H1 (cell line): ENCODE measurements around the gene HPS6. TPM values are rescaled to one million over a fixed set of nuclear protein-coding genes. Genes with fewer than 3 reads are reported as not detected.

Experiments
- CTCF ChIA-PET: fragments of 300-600 bp; sonication (Branson Sonifier 250); formaldehyde crosslinking; loops from one replicate; lab custom pipeline; 2021; ENCODE audit not compliant: partially characterized antibody; lab: Charles Lee
- POLR2A ChIA-PET: fragments of 300-600 bp; sonication (Branson Sonifier 250); formaldehyde crosslinking; loops from one replicate; lab custom pipeline; 2021; ENCODE audit warnings: inconsistent platforms; ENCODE audit not compliant: partially characterized antibody; lab: Charles Lee
- DNase-seq, 2 experiments: peaks; one replicate each; pipeline versions ENCODE4 v3.0.0 to v3.0.0-alpha.2; 2010 to 2022; ENCODE audit warnings: low spot score in 2 of 2, low read depth in 1 of 2, mixed read lengths in 1 of 2
- FAIRE-seq: peaks from 2 replicates; lab custom pipeline; 2011; peaks lifted over from hg19 to GRCh38; lab: Jason Lieb, UNC
- H2AFZ ChIP-seq: 2 replicates; pipeline ENCODE4 v1.8.1; 2012; ENCODE audit warnings: low read length, inconsistent platforms
- H2AK5ac ChIP-seq: 2 replicates; pipeline ENCODE4 v1.6.1; 2013; ENCODE audit warnings: low read depth, low read length
- H2BK120ac ChIP-seq: replicated peaks from 2 replicates; pipeline ENCODE3; 2013; ENCODE audit warnings: low read depth, low read length, inconsistent platforms
- H2BK12ac ChIP-seq: 2 replicates; pipeline ENCODE4 v1.6.1; 2013; ENCODE audit warnings: low read depth, low read length
- H2BK15ac ChIP-seq: 2 replicates; pipeline ENCODE4 v1.6.1; 2013; ENCODE audit warnings: low read length
- H2BK20ac ChIP-seq: 2 replicates; pipeline ENCODE4 v1.6.1; 2013; ENCODE audit warnings: low read length
- H2BK5ac ChIP-seq: 2 replicates; pipeline ENCODE4 v1.6.1; 2013; ENCODE audit warnings: low read depth, low read length
- H3K14ac ChIP-seq: 2 replicates; pipeline ENCODE4 v1.6.1; 2013; ENCODE audit warnings: inconsistent platforms; ENCODE audit not compliant: insufficient read length
- H3K18ac ChIP-seq: 2 replicates; pipeline ENCODE4 v1.6.1; 2013; ENCODE audit warnings: low read length; ENCODE audit errors: extremely low read depth
- H3K23ac ChIP-seq: 2 replicates; pipeline ENCODE4 v1.6.1; 2013; ENCODE audit warnings: inconsistent platforms; ENCODE audit not compliant: insufficient read length
- H3K23me2 ChIP-seq: 2 replicates; pipeline ENCODE4 v1.6.1; 2013; ENCODE audit warnings: low read depth, low read length
- H3K27ac ChIP-seq: 2 replicates; pipeline ENCODE4 v1.6.1; 2011; ENCODE audit warnings: low read depth, low read length, inconsistent platforms
- H3K27me3 ChIP-seq, 4 experiments: replicated peaks in 1 of 4; 1 replicate in 1 of 4; 2 replicates in 3 of 4; pipeline versions ENCODE4 v1.6.1 to v1.8.1; 2011 to 2013; ENCODE audit warnings: low read length in 3 of 4, mild to moderate bottlenecking in 3 of 4, inconsistent platforms in 2 of 4, mixed read lengths in 2 of 4, moderate library complexity in 1 of 4; ENCODE audit not compliant: control insufficient read depth in 3 of 4, insufficient read depth in 3 of 4; ENCODE audit errors: extremely low read depth in 1 of 4
- H3K36me3 ChIP-seq, 4 experiments: 2 replicates each; pipeline versions ENCODE4 v1.6.1 to v1.8.1; 2011 to 2013; ENCODE audit warnings: mild to moderate bottlenecking in 4 of 4, low read length in 3 of 4, moderate library complexity in 2 of 4, control low read depth in 1 of 4, inconsistent platforms in 1 of 4; ENCODE audit not compliant: insufficient read depth in 4 of 4, control insufficient read depth in 2 of 4
- H3K4ac ChIP-seq: replicated peaks from 2 replicates; pipeline ENCODE3; 2013; ENCODE audit warnings: low read length, low read depth, mixed read lengths, inconsistent platforms; ENCODE audit not compliant: insufficient read length
- H3K4me1 ChIP-seq, 4 experiments: replicated peaks in 1 of 4; 1 replicate in 1 of 4; 2 replicates in 3 of 4; pipeline versions ENCODE4 v1.6.1 to v1.8.1; 2011 to 2013; ENCODE audit warnings: low read length in 3 of 4, inconsistent platforms in 2 of 4, mixed read lengths in 1 of 4; ENCODE audit not compliant: insufficient read depth in 4 of 4, control insufficient read depth in 3 of 4
- H3K4me2 ChIP-seq, 2 experiments: 2 replicates each; pipeline versions ENCODE4 v1.6.1 to v1.8.1; 2011 to 2013; ENCODE audit warnings: low read depth in 2 of 2, low read length in 2 of 2, control low read depth in 1 of 2, inconsistent platforms in 1 of 2, mild to moderate bottlenecking in 1 of 2; ENCODE audit not compliant: insufficient read depth in 1 of 2
- H3K4me3 ChIP-seq, 4 experiments: fragments of 200-600, 300-600 bp in 1 of 4; sonication (generic), shearing (Covaris generic), sonication (Bioruptor Twin) in 1 of 4; 2 replicates each; pipeline versions ENCODE4 v1.5.1 to v1.8.1; 2011 to 2016; ENCODE audit warnings: low read length in 4 of 4, low read depth in 3 of 4, control low read depth in 2 of 4, inconsistent platforms in 2 of 4, mild to moderate bottlenecking in 2 of 4, mixed read lengths in 1 of 4, moderate library complexity in 1 of 4; ENCODE audit not compliant: insufficient read depth in 2 of 4; ENCODE audit errors: extremely low read depth in 1 of 4
- H3K56ac ChIP-seq: replicated peaks from 2 replicates; pipeline ENCODE3; 2013; ENCODE audit warnings: low read depth, mild to moderate bottlenecking, mixed read lengths, low read length, inconsistent platforms; ENCODE audit not compliant: insufficient read length
- H3K79me1 ChIP-seq: 2 replicates; pipeline ENCODE4 v1.6.1; 2013; ENCODE audit warnings: low read depth, low read length, control low read depth
- H3K79me2 ChIP-seq, 2 experiments: 2 replicates each; pipeline versions ENCODE4 v1.6.1 to v1.8.1; 2012 to 2013; ENCODE audit warnings: low read length in 2 of 2, mild to moderate bottlenecking in 2 of 2, inconsistent platforms in 1 of 2; ENCODE audit not compliant: insufficient read depth in 2 of 2, control insufficient read depth in 1 of 2
- H3K9ac ChIP-seq, 4 experiments: replicated peaks in 1 of 4; 1 replicate in 1 of 4; 2 replicates in 3 of 4; pipeline versions ENCODE4 v1.6.1 to v1.8.1; 2011 to 2013; ENCODE audit warnings: low read depth in 3 of 4, low read length in 3 of 4, control low read depth in 2 of 4, mild to moderate bottlenecking in 2 of 4, moderate library complexity in 2 of 4, inconsistent platforms in 1 of 4; ENCODE audit errors: extremely low read depth in 1 of 4
- H3K9me3 ChIP-seq, 2 experiments: 2 replicates each; pipeline versions ENCODE4 v1.6.1 to v1.8.1; 2012 to 2013; ENCODE audit warnings: mild to moderate bottlenecking in 2 of 2, moderate library complexity in 2 of 2, control low read depth in 1 of 2, inconsistent platforms in 1 of 2, low read depth in 1 of 2, low read length in 1 of 2, mixed read lengths in 1 of 2; ENCODE audit not compliant: insufficient read depth in 2 of 2
- H4K20me1 ChIP-seq, 2 experiments: replicated peaks in 1 of 2; 2 replicates each; pipeline versions ENCODE3 to v1.8.1; 2011 to 2013; ENCODE audit warnings: inconsistent platforms in 2 of 2, low read length in 2 of 2, mild to moderate bottlenecking in 1 of 2; ENCODE audit not compliant: insufficient read depth in 2 of 2, control insufficient read depth in 1 of 2
- H4K5ac ChIP-seq: 2 replicates; pipeline ENCODE4 v1.6.1; 2013; ENCODE audit warnings: low read length, low read depth, mixed read lengths, inconsistent platforms; ENCODE audit not compliant: insufficient read length
- H4K8ac ChIP-seq: 2 replicates; pipeline ENCODE4 v1.8.0; 2013; ENCODE audit warnings: mild to moderate bottlenecking, moderate library complexity, low read length, inconsistent platforms; ENCODE audit not compliant: insufficient read depth; ENCODE audit errors: extremely low read depth
- H4K91ac ChIP-seq: replicated peaks from 2 replicates; pipeline ENCODE3; 2013; ENCODE audit warnings: low read length, mixed read lengths, inconsistent platforms; ENCODE audit not compliant: insufficient read length
- BACH1 ChIP-seq: IDR thresholded peaks from 2 replicates; pipeline ENCODE4 v1.6.1; 2012; ENCODE audit warnings: low read length, improper control_type of control experiment
- CREB1 ChIP-seq: IDR thresholded peaks from 2 replicates; pipeline ENCODE4 v1.6.1; 2012; ENCODE audit warnings: inconsistent platforms
- CTCF ChIP-seq, 3 experiments: IDR thresholded peaks; 1 replicate in 2 of 3; 2 replicates in 1 of 3; pipeline versions ENCODE4 v1.5.1 to v1.6.1; 2011; ENCODE audit warnings: low read length in 3 of 3, mild to moderate bottlenecking in 3 of 3, inconsistent platforms in 2 of 3, low read depth in 1 of 3, moderate library complexity in 1 of 3; ENCODE audit not compliant: insufficient read depth in 1 of 3; ENCODE audit errors: control extremely low read depth in 1 of 3
- GABPA ChIP-seq: IDR thresholded peaks from 2 replicates; pipeline ENCODE4 v1.6.1; 2011; ENCODE audit warnings: mild to moderate bottlenecking, low read length, moderate library complexity, borderline replicate concordance; ENCODE audit not compliant: insufficient read depth
- HDAC2 ChIP-seq, 2 experiments: fragments of 300-600 bp in 1 of 2; sonication (generic) in 1 of 2; IDR thresholded peaks; 2 replicates each; pipeline ENCODE4 v1.6.1; 2011 to 2012; ENCODE audit warnings: low read depth in 2 of 2, low read length in 2 of 2, mild to moderate bottlenecking in 2 of 2, moderate library complexity in 2 of 2, borderline replicate concordance in 1 of 2, inconsistent platforms in 1 of 2
- RAD21 ChIP-seq, 2 experiments: IDR thresholded peaks in 1 of 2; conservative IDR thresholded peaks in 1 of 2; 2 replicates each; pipeline ENCODE4 v1.6.1; 2011; ENCODE audit warnings: low read depth in 2 of 2, low read length in 2 of 2, improper control_type of control experiment in 1 of 2, inconsistent platforms in 1 of 2, mild to moderate bottlenecking in 1 of 2, moderate library complexity in 1 of 2
- SP2 ChIP-seq: IDR thresholded peaks from 2 replicates; pipeline ENCODE4 v1.6.1; 2012; ENCODE audit warnings: mild to moderate bottlenecking, low read length, inconsistent platforms
- YY1 ChIP-seq: IDR thresholded peaks from 2 replicates; pipeline ENCODE4 v1.6.1; 2011; ENCODE audit warnings: low read depth, mild to moderate bottlenecking, low read length
- WGBS, 2 experiments: shearing (Covaris generic) in 1 of 2; methylation state at CpG; one replicate each; pipeline versions ENCODE4 v1.1.6 to v1.1.7; 2013 to 2015; ENCODE audit warnings: low lambda C conversion rate in 2 of 2, mixed read lengths in 2 of 2, inconsistent platforms in 1 of 2, low coverage in 1 of 2, missing lambda C conversion rate in 1 of 2; ENCODE audit not compliant: insufficient replicate concordance in 2 of 2, insufficient coverage in 1 of 2, insufficient read length in 1 of 2; ENCODE audit errors: extremely low coverage in 1 of 2, missing lambda C conversion rate in 1 of 2; 5-methylcytosine and 5-hydroxymethylcytosine counted together
- polyA plus RNA-seq, 7 experiments: library from polyadenylated mRNA; depleted of rRNA in 3 of 7; stranded (reverse) in 5 of 7; unstranded in 2 of 7; fragments of >200 nt in 5 of 7; fragments of 200-250 nt in 2 of 7; gene quantifications; 1 replicate in 5 of 7; 2 replicates in 1 of 7; 4 replicates in 1 of 7; pipeline versions ENCODE4 v1.2.1 to v1.2.3, GENCODE V29; 2011 to 2013; ENCODE audit warnings: missing spikeins in 2 of 7, mixed read lengths in 2 of 7
- total RNA-seq: library from RNA; stranded (reverse); fragmentation: NEBNext Ultra II Directional; extraction: Animal tissue kit (Norgen Biotek cat#: 25700); gene quantifications from 2 replicates; pipeline ENCODE4 v1.2.1, GENCODE V29; 2021

The HPS6 gene
- total and polyA plus RNA-seq, 2 of the 8 experiments (the other 6 are each of a cell fraction or from before 2014, with no cell fraction given): 10.2 to 17.7 TPM

- H4K91ac ChIP-seq: no peak overlapping the region
- no peaks in the 10 kb centered on the region for H3K9me3 ChIP-seq
- H4K5ac ChIP-seq: no peak overlapping the region
- H3K23ac ChIP-seq: no peak overlapping the region
- no peaks in the 10 kb centered on the region for H3K36me3 ChIP-seq
- DNase-seq (peak in 1 of 2 experiments; percentile 94), FAIRE-seq (peak; percentile 50)
- no peak overlapping the region for H3K9ac ChIP-seq
- H2BK15ac ChIP-seq: no peak overlapping the region
- WGBS, 2 experiments: 79% methylated on average over 4 of the region's 4 CpGs; no CpG with 5 or more reads in 1 of the 2 experiments
- H3K27me3 ChIP-seq: no peaks in the 10 kb centered on the region; a peak in 1 of 7 replicates
- no peak overlapping the region for H2AFZ ChIP-seq
- H4K8ac ChIP-seq: no peak overlapping the region
- POLR2A ChIA-PET: interaction anchor here (0.6 to 1.6 kb wide), 12 partner anchors 8 to 359 kb away, joined by 3 to 5 read pairs (median 3); partner anchors contain the start of gene ARMH3
- H3K18ac ChIP-seq: no peak overlapping the region
- H3K4me2 ChIP-seq: no peak overlapping the region
- no peaks in the 10 kb centered on the region for H3K79me2 ChIP-seq
- H3K27ac ChIP-seq: no peak overlapping the region
- no peak overlapping the region for H3K56ac ChIP-seq
- no peak overlapping the region for H3K4me3 ChIP-seq
- H3K4me1 ChIP-seq: 0 out of 7 replicates have a peak, but pooled peaks cover 0 to 2% (median 0%) of the 10 kb centered on the region in 4 experiments
- H2BK20ac ChIP-seq: no peak overlapping the region
- peaks cover 2% of the 10 kb centered on the region in 2 experiments for H4K20me1 ChIP-seq
- no peak overlapping the region for H2BK120ac ChIP-seq
- CTCF ChIA-PET: interaction anchor here (0.5 to 7.7 kb wide), 70 partner anchors 9 to 1521 kb away, joined by 3 to 76 read pairs (median 4); partner anchors contain the start of genes ARMH3, C10orf95, KCNIP2 and NPM3
- H3K14ac ChIP-seq: no peak overlapping the region
- peaks cover 2% of the 10 kb centered on the region; the same call in 1 of the 2 replicates for H3K79me1 ChIP-seq
- H2BK5ac ChIP-seq: no peak overlapping the region
- no peaks in the 10 kb centered on the region for H3K23me2 ChIP-seq
- H3K4ac ChIP-seq: no peak overlapping the region
- no peak overlapping the region for H2BK12ac ChIP-seq
- no peak overlapping the region for H2AK5ac ChIP-seq
- TF ChIP-seq HDAC2 (IDR thresholded peaks at IDR 0.05; ENCODE audit: borderline replicate concordance in 1 of 2, low read depth in 2 of 2, low read length in 2 of 2): 0 out of 4 replicates have a peak, but pooled peaks of 1 of the 2 experiments have one; percentile 33
- 0 out of 2 replicates have a peak, but pooled peaks have one; percentile 21 for TF ChIP-seq CREB1
- 0 out of 2 replicates have a peak, but pooled peaks have one; percentile 22 for TF ChIP-seq YY1
- no peak for TF ChIP-seq GABPA
- TF ChIP-seq RAD21 (IDR thresholded peaks at IDR 0.05 in 1 of 2, conservative IDR thresholded peaks at IDR 0.05 in 1 of 2; ENCODE audit: low read depth in 2 of 2, low read length in 2 of 2): peak; percentile 86 to 89
- peak; percentile 89 to 95 (median 90) for TF ChIP-seq CTCF (IDR thresholded peaks at IDR 0.05; ENCODE audit: control extremely low read depth in 1 of 3, insufficient read depth in 1 of 3, low read depth in 1 of 3, low read length in 3 of 3)
- peak; percentile 77 for TF ChIP-seq BACH1
- TF ChIP-seq SP2: no peak
These were observed 7.8 kb downstream of the HPS6 start for GRCh38 chr10:102072673-102073527.
